GM21526 (cell line): ENCODE measurements around the gene VN1R4.
"Not testable (repeated sequence)": the region's sequence is repeated elsewhere in the genome, so short reads cannot be mapped to it uniquely, and the experiment has no call there.

Source experiments
- ATAC-seq: cut with Tn5 transposase; IDR thresholded peaks from one replicate; pipeline ENCODE4 v1.9.1; 2021; ENCODE audit warnings: moderate library complexity; ENCODE audit not compliant: unreplicated experiment, low FRiP score

VN1R4 gene, protein sequence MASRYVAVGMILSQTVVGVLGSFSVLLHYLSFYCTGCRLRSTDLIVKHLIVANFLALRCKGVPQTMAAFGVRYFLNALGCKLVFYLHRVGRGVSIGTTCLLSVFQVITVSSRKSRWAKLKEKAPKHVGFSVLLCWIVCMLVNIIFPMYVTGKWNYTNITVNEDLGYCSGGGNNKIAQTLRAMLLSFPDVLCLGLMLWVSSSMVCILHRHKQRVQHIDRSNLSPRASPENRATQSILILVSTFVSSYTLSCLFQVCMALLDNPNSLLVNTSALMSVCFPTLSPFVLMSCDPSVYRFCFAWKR

GRCh38 chr19:53267623-53268022 is at the start of gene VN1R4:
VN1R4 (minus strand) TSS chr19:53267723; CDS start chr19:53267665, 58 bp downstream.
- not testable (repeated sequence) for ATAC-seq

DNA sequence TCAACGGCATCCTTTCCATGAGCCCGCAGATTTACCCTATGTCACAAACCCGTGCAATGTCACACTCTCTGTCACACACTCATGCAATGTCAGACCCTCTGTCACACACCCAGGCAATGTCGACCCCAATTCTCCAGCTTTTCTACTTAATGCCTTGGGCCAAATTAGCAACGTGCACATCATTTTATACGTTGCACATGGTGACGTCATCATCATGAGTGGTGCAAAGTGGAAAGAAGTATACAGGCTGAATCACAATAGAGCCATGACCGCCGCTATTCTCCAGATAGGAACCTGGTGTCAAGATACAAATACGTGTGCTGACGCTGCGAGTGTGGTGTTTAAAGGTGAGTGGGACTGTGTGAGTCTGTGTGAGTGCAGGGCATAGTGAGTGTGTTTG is 44.4 kb upstream of the VN1R4 start:
- no peak for ATAC-seq

DNA sequence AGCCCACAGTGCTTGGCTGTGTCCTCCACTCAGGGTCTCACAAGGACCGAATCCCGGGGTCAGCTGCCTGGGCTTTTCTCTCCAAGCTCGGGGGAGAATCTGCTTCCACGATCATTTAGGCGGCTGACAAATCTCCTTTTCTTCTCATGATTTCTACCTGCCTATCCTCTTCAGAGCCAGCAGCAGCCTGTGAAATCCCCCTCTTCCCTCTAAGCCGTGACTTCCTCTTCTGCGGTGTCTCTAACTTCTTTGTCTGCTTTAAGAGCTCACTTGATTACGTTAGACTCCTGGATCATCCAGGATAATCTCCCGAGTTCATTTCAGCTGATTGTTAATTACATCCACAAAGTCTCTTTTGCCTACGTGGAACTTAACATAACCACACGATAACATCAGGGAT is 43.5 kb upstream of the VN1R4 start:
- no peak for ATAC-seq

DNA sequence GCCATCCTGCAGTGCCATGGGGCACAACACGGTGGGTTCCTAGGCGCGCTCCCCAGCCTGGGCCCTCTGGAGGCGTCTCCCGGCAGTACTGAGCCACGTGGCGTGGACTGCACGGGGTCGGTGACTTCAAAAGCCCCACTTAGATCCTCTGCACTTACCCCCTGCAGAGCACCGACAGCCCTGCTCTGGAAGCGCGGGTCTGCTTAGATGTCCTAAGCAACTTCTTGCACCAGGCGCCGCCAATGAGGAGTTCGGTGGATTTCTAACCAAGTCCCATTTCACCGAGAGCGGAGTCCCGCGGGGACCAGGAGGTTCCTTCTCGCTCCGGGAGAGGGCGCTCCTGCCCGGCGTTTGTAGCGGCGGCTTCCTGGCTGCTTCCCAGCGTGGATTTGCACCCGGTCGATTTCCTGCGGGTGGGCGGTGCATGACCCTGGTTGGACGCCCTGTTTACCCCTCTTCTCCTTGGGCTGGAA is 40.9 kb upstream of the VN1R4 start:
- no peak for ATAC-seq

- not testable (repeated sequence) for ATAC-seq
These were observed 33.8 kb upstream of the VN1R4 start for GRCh38 chr19:53301341-53301740.

GRCh38 chr19:53294786-53295441 is 27.4 kb upstream of the VN1R4 start:
- no peak for ATAC-seq

- no peak for ATAC-seq
These were observed 23.4 kb upstream of the VN1R4 start for GRCh38 chr19:53290758-53291549.

DNA sequence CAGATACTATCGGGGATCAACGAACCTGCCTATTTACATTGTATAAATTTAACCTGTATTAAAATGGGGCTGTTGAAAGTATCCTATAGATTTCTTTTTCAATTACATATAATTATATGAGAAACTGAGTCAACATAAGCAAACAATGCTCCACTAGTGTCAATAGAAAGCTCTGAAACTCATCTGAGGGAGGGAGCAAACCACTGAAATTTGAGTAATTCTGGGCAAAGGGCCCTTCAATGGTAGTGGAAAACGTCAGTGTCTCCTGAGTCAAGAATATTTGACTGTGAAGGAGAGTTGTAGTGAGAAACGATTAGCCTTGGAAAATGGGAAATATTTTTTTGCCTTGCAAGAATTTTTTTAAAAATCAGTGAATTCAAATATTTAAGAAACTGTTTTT is 17.6 kb upstream of the VN1R4 start:
- no peak for ATAC-seq

DNA sequence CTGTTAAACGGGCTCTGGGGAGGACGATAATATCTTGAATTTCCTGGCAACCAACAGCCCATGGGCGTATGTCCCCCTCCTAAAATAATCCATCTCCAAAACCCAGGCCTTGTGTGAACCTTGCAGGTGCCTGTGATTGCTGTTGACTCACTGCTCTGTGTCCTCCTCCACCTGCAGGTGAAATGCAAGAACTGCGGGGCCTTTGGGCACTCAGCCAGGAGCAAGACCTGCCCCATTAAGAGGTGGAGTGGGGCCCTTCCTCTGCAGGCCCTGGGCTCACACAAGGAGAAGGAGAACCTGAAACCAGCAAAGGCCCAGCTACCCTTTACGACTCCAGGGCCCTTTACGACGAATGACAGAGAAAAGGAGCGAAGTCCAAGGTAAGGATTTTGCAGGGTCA is 14.4 kb upstream of the VN1R4 start:
- not testable (repeated sequence) for ATAC-seq

GRCh38 chr19:53275480-53275879 is 8.0 kb upstream of the VN1R4 start:
- no peak for ATAC-seq

DNA sequence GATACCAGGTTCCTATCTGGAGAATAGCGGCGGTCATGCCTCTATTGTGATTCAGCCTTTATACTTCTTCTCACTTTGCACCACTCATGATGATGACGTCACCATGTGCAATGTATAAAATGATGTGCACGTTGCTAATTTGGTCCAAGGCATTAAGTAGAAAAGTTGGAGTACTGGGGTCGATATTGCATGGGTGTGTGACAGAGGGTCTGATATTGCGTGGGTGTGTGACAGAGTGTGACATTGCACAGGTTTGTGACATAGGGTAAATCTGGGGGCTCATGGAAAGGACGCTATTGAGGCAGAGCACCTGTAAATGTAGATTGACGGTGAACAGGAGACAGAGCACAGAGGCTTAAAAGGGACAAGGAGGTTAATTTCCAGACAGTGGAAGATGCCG is 4.5 kb upstream of the VN1R4 start:
- ATAC-seq, result no peak

- ATAC-seq, result not testable (repeated sequence)
These were observed 2.3 kb upstream of the VN1R4 start for GRCh38 chr19:53269861-53270260.

DNA sequence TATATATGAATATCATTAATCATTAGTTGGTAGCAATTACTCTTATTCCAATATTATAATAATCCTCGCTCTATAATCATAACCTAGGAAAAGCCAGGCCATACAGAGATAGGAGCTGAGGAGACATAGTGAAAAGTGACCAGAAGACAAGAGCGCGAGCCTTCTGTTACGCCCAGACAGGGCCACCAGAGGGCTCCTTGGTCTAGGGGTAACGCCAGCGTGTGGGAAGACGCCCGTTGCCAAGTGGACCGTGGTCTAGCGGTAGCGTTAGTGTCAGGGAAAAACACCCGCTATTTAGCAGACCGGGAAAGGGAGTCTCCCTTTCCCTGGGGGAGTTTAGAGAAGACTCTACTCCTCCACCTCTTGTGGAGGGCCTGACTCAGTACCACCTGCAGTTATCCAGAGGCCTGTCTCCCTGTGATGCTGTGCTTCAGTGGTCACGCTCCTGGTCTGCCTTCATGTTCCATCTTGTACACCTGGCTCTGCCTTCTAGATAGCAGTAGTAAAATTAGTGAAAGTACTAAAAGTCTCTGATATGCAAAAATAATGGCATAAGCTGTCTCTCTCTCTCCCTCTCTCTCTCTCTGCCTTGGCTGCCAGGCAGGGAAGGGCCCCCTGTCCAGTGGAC is 9.7 kb downstream of the VN1R4 start, which contains the start of gene VN1R2:
Gene VN1R2, plus strand, starts transcription at position 578 of the 628 bp plus-strand sequence. CDS start 84 bp downstream, outside the sequence.
- not testable (repeated sequence) for ATAC-seq

DNA sequence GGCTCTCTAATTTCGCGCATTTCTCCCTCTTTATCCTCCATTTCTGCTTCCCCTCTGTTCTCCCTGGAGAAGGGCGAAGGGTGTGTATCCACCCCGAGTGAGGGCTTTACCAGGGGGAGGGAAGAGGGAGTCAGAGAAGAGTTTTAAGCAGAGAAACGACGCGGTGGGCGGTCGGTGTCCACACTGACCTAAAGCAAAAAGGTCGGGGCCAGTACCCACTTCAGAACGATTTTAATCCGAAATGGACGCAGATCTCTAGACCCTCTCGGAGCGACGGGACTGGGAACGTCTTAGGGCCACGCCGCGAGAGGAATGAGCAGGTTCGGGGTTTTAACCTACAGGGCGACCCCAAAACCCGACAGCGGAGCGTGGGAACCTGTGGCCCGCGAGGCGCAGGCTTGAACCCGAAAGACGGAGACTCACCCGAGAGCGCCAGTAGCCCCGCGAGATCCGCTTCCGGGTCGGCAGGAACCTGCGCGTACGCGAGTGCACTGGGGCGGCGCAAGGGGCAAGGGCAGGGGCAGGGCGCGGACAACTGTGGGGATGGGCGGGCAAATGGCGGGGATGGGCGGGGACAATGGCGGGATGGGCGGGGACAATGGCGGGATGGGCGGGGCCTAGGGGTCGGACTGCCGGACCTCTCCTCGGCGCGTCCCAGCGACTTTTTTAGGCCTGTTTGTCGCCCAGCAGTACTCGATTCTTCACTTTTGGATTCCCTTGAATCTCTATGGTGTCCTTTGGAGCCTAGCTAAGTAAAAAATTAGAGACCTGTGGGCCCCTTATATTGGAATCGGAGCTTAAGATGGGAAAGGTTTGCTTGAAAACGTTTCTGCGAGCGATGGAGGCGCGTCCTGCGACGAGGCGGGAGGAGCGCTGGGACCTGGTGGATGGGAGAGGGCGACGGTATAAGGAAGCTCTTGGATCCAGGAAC is 12.8 kb downstream of the VN1R4 start, which contains the start of gene ZNF677:
Gene ZNF677, minus strand, starts transcription at position 463 of the 931 bp plus-strand sequence. CDS start 3,323 bp downstream, outside the sequence.
- no peak for ATAC-seq

DNA sequence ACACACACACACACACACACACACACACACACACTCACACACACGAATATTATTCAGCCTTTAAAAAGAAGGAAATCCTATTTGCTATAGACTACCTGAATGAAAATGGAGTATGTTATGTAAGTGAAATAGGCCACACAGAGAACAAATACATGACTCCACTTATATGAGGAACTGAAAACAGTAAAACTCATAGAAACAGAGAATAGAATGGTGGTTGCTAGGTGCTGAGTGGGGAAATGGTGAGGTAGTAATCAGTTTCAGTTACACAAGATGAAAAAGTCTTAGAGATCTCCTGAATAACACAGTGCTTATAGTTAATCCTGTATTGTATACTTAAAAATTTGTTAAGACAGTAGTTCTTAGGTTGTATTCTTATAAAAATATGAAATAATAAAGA is 21.0 kb downstream of the VN1R4 start:
- no peak for ATAC-seq

GRCh38 chr19:53237114-53237777 is 30.3 kb downstream of the VN1R4 start:
- ATAC-seq, result no peak

GRCh38 chr19:53224606-53225005 is 42.9 kb downstream of the VN1R4 start:
- no peak for ATAC-seq

DNA sequence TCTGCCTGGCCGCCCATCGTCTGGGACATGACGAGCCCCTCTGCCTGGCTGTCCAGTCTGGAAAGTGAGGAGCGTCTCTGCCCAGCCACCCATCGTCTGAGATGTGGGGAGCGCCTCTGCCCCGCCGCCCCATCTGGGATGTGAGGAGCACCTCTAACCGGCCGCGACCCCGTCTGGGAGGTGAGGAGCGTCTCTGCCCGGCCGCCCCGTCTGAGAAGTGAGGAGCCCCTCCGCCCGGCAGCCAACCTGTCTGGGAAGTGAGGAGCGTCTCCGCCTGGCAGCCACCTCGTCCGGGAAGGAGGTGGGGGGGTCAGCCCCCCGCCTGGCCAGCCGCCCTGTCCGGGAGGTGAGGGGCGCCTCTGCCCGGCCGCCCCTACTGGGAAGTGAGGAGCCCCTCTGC is 44.8 kb downstream of the VN1R4 start:
- not testable (repeated sequence) for ATAC-seq
